Measurements from ENCODE around the gene MYO1D. TPM values are rescaled to one million over a fixed set of nuclear protein-coding genes. Genes with fewer than 3 reads are reported as not detected.

Gene MYO1D
- total RNA-seq, 1 experiment from 2014 or later: 29.9 TPM

GRCh38 chr17:32916134-32916533, 39.2 kb upstream of the MYO1D start:
- Mint-ChIP-seq H3K4me1 (peaks cover 40% of the 10 kb centered on the region), H3K36me3 (0 out of 2 replicates have a peak, but pooled peaks cover 3% of the 10 kb centered on the region), H3K9me3 (peaks cover 5% of the 10 kb centered on the region), H3K4me3 (no peak overlapping the region), H3K27me3 (ENCODE audit: low read depth) (no peaks in the 10 kb centered on the region), H3K27ac (no peak overlapping the region)
- POLR2A ChIA-PET: no interaction called here
- no peak for TF ChIP-seq JUN (CRISPR knock-in tag; IDR thresholded peaks at IDR 0.05)
- no peak for TF ChIP-seq IRF2 (CRISPR knock-in tag; IDR thresholded peaks at IDR 0.05; ENCODE audit: borderline replicate concordance, low read depth)
- ATAC-seq (no peak), DNase-seq (ENCODE audit: low spot score) (no peak)
- CTCF ChIA-PET: interaction anchor here (1.4 to 2.9 kb wide), 3 partner anchors 21 to 39 kb away, joined by 4 to 15 read pairs (median 9); partner anchors contain the start of gene MYO1D

DNA sequence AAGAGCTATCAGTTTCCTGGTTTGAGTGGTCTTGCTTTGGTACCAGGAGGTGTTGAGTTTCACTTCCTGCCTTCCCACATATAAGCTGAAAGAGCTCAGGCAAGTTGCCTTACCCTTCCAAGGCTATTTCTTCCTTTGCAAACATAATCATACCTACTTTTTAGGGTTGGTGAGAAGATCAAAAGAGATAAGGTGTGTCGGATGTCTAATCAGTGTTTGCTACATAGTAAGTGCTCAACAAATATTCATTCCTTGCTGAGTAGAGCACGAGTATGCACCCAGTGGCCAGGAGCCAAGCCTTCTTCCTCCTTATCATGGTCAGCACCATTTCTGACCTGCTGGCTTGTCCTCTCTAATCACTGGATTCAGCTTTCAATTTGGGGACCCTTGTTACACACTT, 38.3 kb upstream of the MYO1D start:
- POLR2A ChIA-PET: no interaction called here

DNA sequence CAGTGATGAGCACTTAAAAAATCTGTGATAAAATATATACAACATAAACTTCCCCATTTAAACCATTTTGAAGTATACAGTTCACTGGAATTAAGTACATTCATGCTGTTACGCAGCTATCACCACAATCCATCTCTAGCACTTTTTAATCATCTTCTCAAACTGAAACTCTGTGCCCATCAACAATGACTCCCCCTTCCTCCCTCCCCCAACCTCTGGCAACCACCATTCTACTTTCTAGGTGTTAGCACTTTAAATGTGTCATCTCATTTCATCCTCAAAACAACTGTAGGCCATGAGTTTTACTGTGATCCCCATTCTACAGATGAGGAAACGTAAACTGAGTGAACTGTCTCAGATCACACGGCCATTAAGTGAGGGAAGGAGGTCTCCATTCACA, 37.3 kb upstream of the MYO1D start:
- ATAC-seq (no peak), DNase-seq (ENCODE audit: low spot score) (no peak)
- ChIA-PET POLR2A (no interaction called here), CTCF (interaction anchor here (0.8 to 1.5 kb wide), 4 partner anchors 21 to 255 kb away, joined by 3 to 6 read pairs (median 4); partner anchors contain the start of gene MYO1D)
- Mint-ChIP-seq H3K4me1 (peaks cover 41% of the 10 kb centered on the region), H3K4me3 (no peak overlapping the region), H3K27ac (no peak overlapping the region), H3K9me3 (no peaks in the 10 kb centered on the region; the same call in 1 of the 2 replicates), H3K36me3 (no peaks in the 10 kb centered on the region), H3K27me3 (ENCODE audit: low read depth) (no peaks in the 10 kb centered on the region)
- TF ChIP-seq ZNF671 (CRISPR knock-in tag; IDR thresholded peaks at IDR 0.05) (no peak), PREB (CRISPR knock-in tag; IDR thresholded peaks at IDR 0.05; ENCODE audit: borderline replicate concordance) (no peak), EMX1 (CRISPR knock-in tag; IDR thresholded peaks at IDR 0.05) (no peak), GTF2I (CRISPR knock-in tag; conservative IDR thresholded peaks at IDR 0.05) (no peak), ZNF396 (CRISPR knock-in tag; IDR thresholded peaks at IDR 0.05; ENCODE audit: borderline replicate concordance) (no peak), ZNF232 (CRISPR knock-in tag; IDR thresholded peaks at IDR 0.05) (no peak), MLX (CRISPR knock-in tag; IDR thresholded peaks at IDR 0.05) (no peak), SMAD3 (CRISPR knock-in tag; IDR thresholded peaks at IDR 0.05; ENCODE audit: borderline replicate concordance) (no peak)
- TF ChIP-seq, protein P1, sequence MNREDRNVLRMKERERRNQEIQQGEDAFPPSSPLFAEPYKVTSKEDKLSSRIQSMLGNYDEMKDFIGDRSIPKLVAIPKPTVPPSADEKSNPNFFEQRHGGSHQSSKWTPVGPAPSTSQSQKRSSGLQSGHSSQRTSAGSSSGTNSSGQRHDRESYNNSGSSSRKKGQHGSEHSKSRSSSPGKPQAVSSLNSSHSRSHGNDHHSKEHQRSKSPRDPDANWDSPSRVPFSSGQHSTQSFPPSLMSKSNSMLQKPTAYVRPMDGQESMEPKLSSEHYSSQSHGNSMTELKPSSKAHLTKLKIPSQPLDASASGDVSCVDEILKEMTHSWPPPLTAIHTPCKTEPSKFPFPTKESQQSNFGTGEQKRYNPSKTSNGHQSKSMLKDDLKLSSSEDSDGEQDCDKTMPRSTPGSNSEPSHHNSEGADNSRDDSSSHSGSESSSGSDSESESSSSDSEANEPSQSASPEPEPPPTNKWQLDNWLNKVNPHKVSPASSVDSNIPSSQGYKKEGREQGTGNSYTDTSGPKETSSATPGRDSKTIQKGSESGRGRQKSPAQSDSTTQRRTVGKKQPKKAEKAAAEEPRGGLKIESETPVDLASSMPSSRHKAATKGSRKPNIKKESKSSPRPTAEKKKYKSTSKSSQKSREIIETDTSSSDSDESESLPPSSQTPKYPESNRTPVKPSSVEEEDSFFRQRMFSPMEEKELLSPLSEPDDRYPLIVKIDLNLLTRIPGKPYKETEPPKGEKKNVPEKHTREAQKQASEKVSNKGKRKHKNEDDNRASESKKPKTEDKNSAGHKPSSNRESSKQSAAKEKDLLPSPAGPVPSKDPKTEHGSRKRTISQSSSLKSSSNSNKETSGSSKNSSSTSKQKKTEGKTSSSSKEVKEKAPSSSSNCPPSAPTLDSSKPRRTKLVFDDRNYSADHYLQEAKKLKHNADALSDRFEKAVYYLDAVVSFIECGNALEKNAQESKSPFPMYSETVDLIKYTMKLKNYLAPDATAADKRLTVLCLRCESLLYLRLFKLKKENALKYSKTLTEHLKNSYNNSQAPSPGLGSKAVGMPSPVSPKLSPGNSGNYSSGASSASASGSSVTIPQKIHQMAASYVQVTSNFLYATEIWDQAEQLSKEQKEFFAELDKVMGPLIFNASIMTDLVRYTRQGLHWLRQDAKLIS (CRISPR knock-in tag; IDR thresholded peaks at IDR 0.05; ENCODE audit: borderline replicate concordance): no peak

More for the DNA sequence above, 38.3 kb upstream of the MYO1D start:
- H3K4me3 Mint-ChIP-seq: no peak overlapping the region
- peaks cover 38% of the 10 kb centered on the region for H3K4me1 Mint-ChIP-seq
- H3K9me3 Mint-ChIP-seq: peaks cover under 1% of the 10 kb centered on the region; the same call in 1 of the 2 replicates
- DNase-seq (ENCODE audit: low spot score): no peak
- ATAC-seq: no peak
- no peak for TF ChIP-seq FOXJ3 (CRISPR knock-in tag; IDR thresholded peaks at IDR 0.05; ENCODE audit: borderline replicate concordance)
- TF ChIP-seq, protein P2, sequence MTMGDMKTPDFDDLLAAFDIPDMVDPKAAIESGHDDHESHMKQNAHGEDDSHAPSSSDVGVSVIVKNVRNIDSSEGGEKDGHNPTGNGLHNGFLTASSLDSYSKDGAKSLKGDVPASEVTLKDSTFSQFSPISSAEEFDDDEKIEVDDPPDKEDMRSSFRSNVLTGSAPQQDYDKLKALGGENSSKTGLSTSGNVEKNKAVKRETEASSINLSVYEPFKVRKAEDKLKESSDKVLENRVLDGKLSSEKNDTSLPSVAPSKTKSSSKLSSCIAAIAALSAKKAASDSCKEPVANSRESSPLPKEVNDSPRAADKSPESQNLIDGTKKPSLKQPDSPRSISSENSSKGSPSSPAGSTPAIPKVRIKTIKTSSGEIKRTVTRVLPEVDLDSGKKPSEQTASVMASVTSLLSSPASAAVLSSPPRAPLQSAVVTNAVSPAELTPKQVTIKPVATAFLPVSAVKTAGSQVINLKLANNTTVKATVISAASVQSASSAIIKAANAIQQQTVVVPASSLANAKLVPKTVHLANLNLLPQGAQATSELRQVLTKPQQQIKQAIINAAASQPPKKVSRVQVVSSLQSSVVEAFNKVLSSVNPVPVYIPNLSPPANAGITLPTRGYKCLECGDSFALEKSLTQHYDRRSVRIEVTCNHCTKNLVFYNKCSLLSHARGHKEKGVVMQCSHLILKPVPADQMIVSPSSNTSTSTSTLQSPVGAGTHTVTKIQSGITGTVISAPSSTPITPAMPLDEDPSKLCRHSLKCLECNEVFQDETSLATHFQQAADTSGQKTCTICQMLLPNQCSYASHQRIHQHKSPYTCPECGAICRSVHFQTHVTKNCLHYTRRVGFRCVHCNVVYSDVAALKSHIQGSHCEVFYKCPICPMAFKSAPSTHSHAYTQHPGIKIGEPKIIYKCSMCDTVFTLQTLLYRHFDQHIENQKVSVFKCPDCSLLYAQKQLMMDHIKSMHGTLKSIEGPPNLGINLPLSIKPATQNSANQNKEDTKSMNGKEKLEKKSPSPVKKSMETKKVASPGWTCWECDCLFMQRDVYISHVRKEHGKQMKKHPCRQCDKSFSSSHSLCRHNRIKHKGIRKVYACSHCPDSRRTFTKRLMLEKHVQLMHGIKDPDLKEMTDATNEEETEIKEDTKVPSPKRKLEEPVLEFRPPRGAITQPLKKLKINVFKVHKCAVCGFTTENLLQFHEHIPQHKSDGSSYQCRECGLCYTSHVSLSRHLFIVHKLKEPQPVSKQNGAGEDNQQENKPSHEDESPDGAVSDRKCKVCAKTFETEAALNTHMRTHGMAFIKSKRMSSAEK (CRISPR knock-in tag; IDR thresholded peaks at IDR 0.05; ENCODE audit: borderline replicate concordance): no peak
- H3K27ac Mint-ChIP-seq: no peak overlapping the region
- H3K27me3 Mint-ChIP-seq (ENCODE audit: low read depth): no peaks in the 10 kb centered on the region
- CTCF ChIA-PET: interaction anchor here (1.2 to 2.9 kb wide), 4 partner anchors 22 to 132 kb away, joined by 5 to 15 read pairs (median 8); partner anchors contain the start of gene MYO1D
- no peaks in the 10 kb centered on the region for H3K36me3 Mint-ChIP-seq
